H9 (cell line): ENCODE measurements around the gene NDUFA11. TPM values are rescaled to one million over a fixed set of nuclear protein-coding genes. Genes with fewer than 3 reads are reported as not detected.

Source experiments
- DNase-seq: peaks from one replicate; pipeline ENCODE4 v3.0.0-alpha.2; 2017
- H2AFZ ChIP-seq: one replicate; pipeline ENCODE4 v1.6.1; 2013; ENCODE audit warnings: mild to moderate bottlenecking, low read length, control low read depth, moderate library complexity
- H2AK5ac ChIP-seq: 2 replicates; pipeline ENCODE4 v1.6.1; 2013; ENCODE audit warnings: low read length, control low read depth, mixed read lengths; ENCODE audit not compliant: insufficient read length
- H2BK120ac ChIP-seq: one replicate; pipeline ENCODE4 v1.6.1; 2013; ENCODE audit warnings: low read depth, mild to moderate bottlenecking, low read length, control low read depth, inconsistent platforms; ENCODE audit not compliant: poor library complexity, severe bottlenecking
- H2BK12ac ChIP-seq: 2 replicates; pipeline ENCODE4 v1.6.1; 2013; ENCODE audit warnings: low read length, control low read depth, mixed read lengths, low read depth; ENCODE audit not compliant: insufficient read length
- H2BK15ac ChIP-seq: 2 replicates; pipeline ENCODE4 v1.6.1; 2013; ENCODE audit warnings: low read depth, low read length, control low read depth
- H2BK20ac ChIP-seq: one replicate; pipeline ENCODE4 v1.6.1; 2013; ENCODE audit warnings: low read depth, mild to moderate bottlenecking, low read length, control low read depth, inconsistent platforms; ENCODE audit not compliant: poor library complexity, severe bottlenecking
- H2BK5ac ChIP-seq: 2 replicates; pipeline ENCODE4 v1.6.1; 2013; ENCODE audit warnings: low read length, control low read depth, mixed read lengths; ENCODE audit not compliant: insufficient read length
- H3K14ac ChIP-seq: 2 replicates; pipeline ENCODE4 v1.6.1; 2013; ENCODE audit warnings: low read length, control low read depth; ENCODE audit not compliant: insufficient read depth
- H3K18ac ChIP-seq: 2 replicates; pipeline ENCODE4 v1.6.1; 2013; ENCODE audit warnings: low read depth, mild to moderate bottlenecking, mixed read lengths, low read length, control low read depth; ENCODE audit not compliant: insufficient read length
- H3K23ac ChIP-seq: 2 replicates; pipeline ENCODE4 v1.6.1; 2013; ENCODE audit warnings: low read length, control low read depth, mixed read lengths, low read depth; ENCODE audit not compliant: insufficient read length
- H3K23me2 ChIP-seq: 2 replicates; pipeline ENCODE4 v1.6.1; 2013; ENCODE audit warnings: low read depth, mild to moderate bottlenecking, mixed read lengths, low read length, control low read depth; ENCODE audit not compliant: insufficient read length, poor library complexity, severe bottlenecking
- H3K27ac ChIP-seq: 2 replicates; pipeline ENCODE4 v1.5.1; 2013; ENCODE audit warnings: low read length, control low read depth, mixed read lengths, low read depth; ENCODE audit not compliant: insufficient read length
- H3K27me3 ChIP-seq: 2 replicates; pipeline ENCODE4 v1.6.1; 2013; ENCODE audit warnings: low read length, control low read depth, inconsistent platforms; ENCODE audit not compliant: insufficient read depth
- H3K4ac ChIP-seq: 2 replicates; pipeline ENCODE4 v1.6.1; 2013; ENCODE audit warnings: low read depth, mild to moderate bottlenecking, control low read depth, inconsistent platforms, low read length, moderate library complexity
- H3K4me1 ChIP-seq: 2 replicates; pipeline ENCODE4 v1.6.1; 2013; ENCODE audit warnings: low read length, control low read depth, inconsistent platforms; ENCODE audit not compliant: insufficient read depth
- H3K4me2 ChIP-seq: 2 replicates; pipeline ENCODE4 v1.6.1; 2013; ENCODE audit warnings: low read length, control low read depth, mixed read lengths; ENCODE audit not compliant: insufficient read length, insufficient read depth
- H3K56ac ChIP-seq: 2 replicates; pipeline ENCODE4 v1.6.1; 2013; ENCODE audit warnings: low read depth, mild to moderate bottlenecking, mixed read lengths, low read length, control low read depth; ENCODE audit not compliant: insufficient read length
- H3K79me1 ChIP-seq: 2 replicates; pipeline ENCODE4 v1.6.1; 2013; ENCODE audit warnings: low read depth, mild to moderate bottlenecking, moderate library complexity, low read length, control low read depth, inconsistent platforms; ENCODE audit not compliant: insufficient read depth, poor library complexity, severe bottlenecking
- H3K79me2 ChIP-seq: 2 replicates; pipeline ENCODE4 v1.6.1; 2013; ENCODE audit warnings: low read length, control low read depth, inconsistent platforms; ENCODE audit not compliant: insufficient read depth
- H3K9ac ChIP-seq: 2 replicates; pipeline ENCODE4 v1.6.1; 2013; ENCODE audit warnings: low read length, control low read depth, mixed read lengths; ENCODE audit not compliant: insufficient read length; ENCODE audit errors: extremely low read depth
- H3K9me3 ChIP-seq: one replicate; pipeline ENCODE4 v1.6.1; 2013; ENCODE audit warnings: low read depth, low read length, inconsistent platforms; ENCODE audit not compliant: control insufficient read depth
- H3T11ph ChIP-seq: one replicate; pipeline ENCODE4 v1.6.1; 2013; ENCODE audit warnings: mild to moderate bottlenecking, low read length, control low read depth, inconsistent platforms
- H4K20me1 ChIP-seq: one replicate; pipeline ENCODE4 v1.6.1; 2013; ENCODE audit not compliant: control insufficient read depth, insufficient read length, insufficient read depth
- H4K5ac ChIP-seq: 2 replicates; pipeline ENCODE4 v1.6.1; 2013; ENCODE audit warnings: low read depth, mild to moderate bottlenecking, mixed read lengths, low read length, control low read depth; ENCODE audit not compliant: insufficient read length
- H4K8ac ChIP-seq: replicated peaks from 2 replicates; pipeline ENCODE4 v1.6.1; 2013; ENCODE audit warnings: low read length, control low read depth, mixed read lengths, low read depth; ENCODE audit not compliant: insufficient read length
- H4K91ac ChIP-seq: 2 replicates; pipeline ENCODE4 v1.6.1; 2013; ENCODE audit warnings: low read depth, mild to moderate bottlenecking, moderate library complexity, mixed read lengths, low read length, control low read depth; ENCODE audit not compliant: insufficient read length
- H3K27ac Mint-ChIP-seq, 3 experiments: 2 replicates in 2 of 3; 3 replicates in 1 of 3; pipeline ENCODE4 v1.8.0; 2020 to 2021; ENCODE audit warnings: mixed read lengths in 3 of 3, mild to moderate bottlenecking in 1 of 3, moderate library complexity in 1 of 3
- H3K27me3 Mint-ChIP-seq: 2 replicates; pipeline ENCODE4 v1.8.0; 2021; ENCODE audit warnings: low read depth, mild to moderate bottlenecking, moderate library complexity, mixed read lengths
- H3K36me3 Mint-ChIP-seq, 3 experiments: 2 replicates in 2 of 3; 3 replicates in 1 of 3; pipeline ENCODE4 v1.8.0; 2020 to 2021; ENCODE audit warnings: low read depth in 3 of 3, mixed read lengths in 3 of 3; ENCODE audit not compliant: insufficient read depth in 1 of 3
- H3K4me1 Mint-ChIP-seq, 2 experiments: 2 replicates each; pipeline ENCODE4 v1.8.0; 2020; ENCODE audit warnings: mixed read lengths in 2 of 2
- H3K4me3 Mint-ChIP-seq, 2 experiments: 2 replicates in 1 of 2; 3 replicates in 1 of 2; pipeline ENCODE4 v1.8.0; 2020 to 2021; ENCODE audit warnings: mild to moderate bottlenecking in 2 of 2, mixed read lengths in 2 of 2, moderate library complexity in 1 of 2
- H3K9me3 Mint-ChIP-seq, 2 experiments: 2 replicates in 1 of 2; 3 replicates in 1 of 2; pipeline ENCODE4 v1.8.0; 2020; ENCODE audit warnings: mild to moderate bottlenecking in 2 of 2, mixed read lengths in 2 of 2, moderate library complexity in 1 of 2
- WGBS: extraction: QIAGEN DNeasy Blood & Tissue Kit; methylation state at CpG from one replicate; pipeline ENCODE4 v1.1.7; 2013; ENCODE audit warnings: missing lambda C conversion rate, low lambda C conversion rate, mixed read lengths; ENCODE audit not compliant: insufficient read length; ENCODE audit errors: extremely low coverage; 5-methylcytosine and 5-hydroxymethylcytosine counted together
- total RNA-seq: library from RNA; stranded (reverse); gene quantifications from 2 replicates; pipeline ENCODE4 v1.2.1, GENCODE V29; 2021
- TF ChIP-seq, protein P1 (sequence below): fragments of 200-600 bp; sonication (generic); conservative IDR thresholded peaks from 3 replicates; pipeline ENCODE4 v1.8.0; 2021; ENCODE audit warnings: antibody characterized with exemption, mild to moderate bottlenecking

NDUFA11 gene
- total RNA-seq, 1 experiment from 2014 or later, result 282 TPM

DNA sequence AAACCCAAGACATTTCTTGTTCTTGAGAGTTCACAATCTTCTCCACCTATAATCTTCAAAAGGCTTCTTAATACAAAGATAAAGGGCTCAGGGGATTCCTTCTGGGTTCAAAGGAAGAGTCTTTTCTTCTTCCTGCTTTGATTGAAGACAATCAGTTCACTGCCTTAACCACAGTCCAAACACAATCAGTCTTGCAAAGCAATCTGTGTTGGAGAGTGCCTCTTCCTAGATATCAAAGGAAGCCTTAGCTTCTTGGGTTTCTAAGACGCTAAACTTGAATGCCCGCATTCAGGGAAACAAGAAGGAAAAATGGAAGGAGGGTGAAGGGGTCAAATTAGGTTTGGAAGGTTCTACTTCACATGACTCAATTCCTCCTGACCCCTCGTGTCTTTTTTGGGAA, 47.2 kb upstream of the NDUFA11 start:
- Histone ChIP-seq H4K8ac (no peak overlapping the region), H3K56ac (no peak overlapping the region), H2BK5ac (no peak overlapping the region), H3K79me2 (peaks cover 3% of the 10 kb centered on the region; the same call in 1 of the 2 replicates), H3K4me1 (peaks cover 27% of the 10 kb centered on the region), H3K27ac (no peak overlapping the region), H3K27me3 (no peaks in the 10 kb centered on the region), H3K4me2 (no peak overlapping the region), H2BK15ac (no peak overlapping the region), H2BK20ac (no peak overlapping the region), H2BK120ac (no peak overlapping the region), H2AFZ (no peak overlapping the region), H3K14ac (no peak overlapping the region), H3K9me3 (no peaks in the 10 kb centered on the region), H3T11ph (no peak overlapping the region), H3K9ac (no peak overlapping the region), H3K23me2 (no peaks in the 10 kb centered on the region), H3K23ac (no peak overlapping the region), H2BK12ac (no peak overlapping the region), H3K4ac (no peak overlapping the region), H3K79me1 (peaks cover 10% of the 10 kb centered on the region), H4K5ac (no peak overlapping the region), H4K20me1 (no peaks in the 10 kb centered on the region), H3K18ac (no peak overlapping the region), H2AK5ac (no peak overlapping the region), H4K91ac (no peak overlapping the region)
- Mint-ChIP-seq H3K27ac (no peak overlapping the region), H3K27me3 (peaks cover 1% of the 10 kb centered on the region), H3K4me3 (no peak overlapping the region), H3K9me3 (no peaks in the 10 kb centered on the region), H3K4me1 (peaks cover 79 to 84% of the 10 kb centered on the region in 2 experiments), H3K36me3 (peaks cover 5 to 18% (median 10%) of the 10 kb centered on the region in 3 experiments)
- TF ChIP-seq, protein P1, sequence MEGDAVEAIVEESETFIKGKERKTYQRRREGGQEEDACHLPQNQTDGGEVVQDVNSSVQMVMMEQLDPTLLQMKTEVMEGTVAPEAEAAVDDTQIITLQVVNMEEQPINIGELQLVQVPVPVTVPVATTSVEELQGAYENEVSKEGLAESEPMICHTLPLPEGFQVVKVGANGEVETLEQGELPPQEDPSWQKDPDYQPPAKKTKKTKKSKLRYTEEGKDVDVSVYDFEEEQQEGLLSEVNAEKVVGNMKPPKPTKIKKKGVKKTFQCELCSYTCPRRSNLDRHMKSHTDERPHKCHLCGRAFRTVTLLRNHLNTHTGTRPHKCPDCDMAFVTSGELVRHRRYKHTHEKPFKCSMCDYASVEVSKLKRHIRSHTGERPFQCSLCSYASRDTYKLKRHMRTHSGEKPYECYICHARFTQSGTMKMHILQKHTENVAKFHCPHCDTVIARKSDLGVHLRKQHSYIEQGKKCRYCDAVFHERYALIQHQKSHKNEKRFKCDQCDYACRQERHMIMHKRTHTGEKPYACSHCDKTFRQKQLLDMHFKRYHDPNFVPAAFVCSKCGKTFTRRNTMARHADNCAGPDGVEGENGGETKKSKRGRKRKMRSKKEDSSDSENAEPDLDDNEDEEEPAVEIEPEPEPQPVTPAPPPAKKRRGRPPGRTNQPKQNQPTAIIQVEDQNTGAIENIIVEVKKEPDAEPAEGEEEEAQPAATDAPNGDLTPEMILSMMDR, result no peak
- WGBS, result no CpG with 5 or more reads among the region's 3 CpGs
- no peak for DNase-seq
